HG02840 (cell line): ENCODE data around the gene BBS5.
"Not testable (repeated sequence)": the region's sequence is repeated elsewhere in the genome, so short reads cannot be mapped to it uniquely, and the experiment has no call there.

ENCODE experiments used
- ATAC-seq: cut with Tn5 transposase; IDR thresholded peaks from one replicate; pipeline ENCODE4 v1.9.1; 2021; ENCODE audit warnings: mild to moderate bottlenecking, moderate library complexity, moderate number of reproducible peaks; ENCODE audit not compliant: unreplicated experiment, low FRiP score

BBS5 gene

DNA sequence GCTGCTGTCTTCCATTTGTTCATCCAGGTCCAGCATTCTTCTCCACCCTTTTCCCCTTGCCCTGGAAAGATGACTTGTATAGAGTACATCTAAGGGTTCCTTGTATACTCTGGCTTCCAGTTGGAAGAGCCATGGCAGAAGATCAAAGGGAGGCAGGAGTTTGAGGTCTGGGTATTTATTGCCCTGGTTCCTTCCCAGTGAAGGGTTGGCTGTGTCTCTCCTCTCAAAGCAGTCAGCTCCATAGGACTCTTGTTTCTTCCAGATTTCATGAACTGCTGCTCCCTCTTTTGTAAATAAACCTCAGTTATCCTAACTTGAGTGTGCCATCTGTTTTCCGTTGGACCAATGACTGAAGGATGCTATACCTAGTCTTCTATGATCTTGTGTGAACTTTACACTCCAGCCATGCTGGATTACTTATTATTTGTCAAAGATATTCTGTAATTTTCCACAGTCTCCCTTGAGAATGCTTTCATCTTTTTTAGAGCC is 6.4 kb downstream of the BBS5 start:
- no peak for ATAC-seq

DNA sequence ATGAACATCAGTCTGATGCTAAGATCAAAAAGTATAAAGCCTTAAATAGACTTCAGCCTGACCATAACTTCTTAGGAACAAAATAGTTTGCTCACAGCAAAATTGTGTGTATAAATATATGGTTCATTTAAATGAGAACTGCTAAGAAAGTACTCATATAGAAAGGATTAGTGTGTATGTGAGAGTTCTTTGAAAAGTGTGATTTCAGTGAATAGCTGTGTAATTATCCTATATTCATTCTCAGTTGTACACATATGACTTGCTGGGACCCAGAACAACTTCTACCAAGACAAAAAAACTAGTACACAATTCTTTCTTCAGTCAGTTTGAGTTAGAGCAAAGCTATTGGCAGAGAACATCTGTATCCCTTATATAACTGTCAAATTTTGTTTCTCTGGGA is 7.2 kb downstream of the BBS5 start:
- ATAC-seq = no peak

DNA sequence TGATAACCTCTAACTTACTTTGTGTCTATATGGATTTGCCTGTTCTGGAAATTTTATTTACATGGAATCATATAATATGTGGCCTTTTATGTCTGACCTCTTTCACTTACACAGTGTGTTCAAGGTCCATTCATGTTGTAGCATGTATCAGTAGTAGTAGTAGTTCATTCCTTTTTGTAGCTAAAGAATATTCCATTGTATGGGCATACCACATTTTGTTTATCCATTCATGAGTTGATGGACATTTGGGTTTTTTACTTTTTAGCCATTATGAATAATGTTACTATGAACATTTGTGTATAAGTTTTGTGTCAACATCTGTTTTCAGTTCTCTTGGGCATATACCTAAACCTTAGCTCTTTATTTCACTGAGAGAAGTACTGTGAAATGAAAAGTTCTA is 11.5 kb downstream of the BBS5 start:
- no peak for ATAC-seq

DNA sequence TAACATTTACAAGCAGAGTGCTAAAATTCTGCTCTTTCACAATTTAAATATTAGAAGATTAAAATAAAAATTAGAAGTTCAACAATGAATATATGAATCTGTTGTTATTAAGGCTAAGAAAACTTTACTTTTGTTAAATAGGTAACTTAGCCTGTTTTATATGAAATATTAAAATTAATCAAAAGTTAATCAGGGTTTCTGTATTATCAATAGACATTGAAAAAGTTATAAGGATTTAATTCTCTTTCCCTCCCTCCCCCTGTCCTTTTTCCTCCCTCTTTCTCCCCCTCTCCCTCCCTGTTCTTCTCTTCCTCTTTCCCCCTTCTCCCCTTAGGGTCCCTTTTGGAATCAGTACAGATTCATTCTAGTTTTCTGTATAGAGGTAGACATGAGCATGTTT is 12.1 kb downstream of the BBS5 start:
- ATAC-seq = no peak

DNA sequence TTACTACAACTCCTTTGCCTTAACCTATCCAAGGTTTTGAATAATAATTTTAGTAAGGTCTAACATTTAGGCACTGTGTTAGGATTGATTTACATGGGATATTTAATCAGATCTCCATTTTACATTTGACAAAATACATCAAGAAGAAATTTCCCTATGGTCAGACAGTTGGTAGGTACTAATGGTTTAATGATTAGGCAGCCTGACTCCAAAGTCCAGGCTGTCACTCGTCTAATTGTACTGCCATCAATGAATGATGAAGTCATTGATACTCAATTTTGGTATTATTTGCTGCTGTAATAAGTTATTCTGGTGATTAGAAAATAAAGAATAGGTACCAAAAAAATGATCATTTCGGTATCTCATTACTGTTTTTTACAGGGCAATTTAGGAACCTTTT is 14.1 kb downstream of the BBS5 start:
- ATAC-seq = no peak

DNA sequence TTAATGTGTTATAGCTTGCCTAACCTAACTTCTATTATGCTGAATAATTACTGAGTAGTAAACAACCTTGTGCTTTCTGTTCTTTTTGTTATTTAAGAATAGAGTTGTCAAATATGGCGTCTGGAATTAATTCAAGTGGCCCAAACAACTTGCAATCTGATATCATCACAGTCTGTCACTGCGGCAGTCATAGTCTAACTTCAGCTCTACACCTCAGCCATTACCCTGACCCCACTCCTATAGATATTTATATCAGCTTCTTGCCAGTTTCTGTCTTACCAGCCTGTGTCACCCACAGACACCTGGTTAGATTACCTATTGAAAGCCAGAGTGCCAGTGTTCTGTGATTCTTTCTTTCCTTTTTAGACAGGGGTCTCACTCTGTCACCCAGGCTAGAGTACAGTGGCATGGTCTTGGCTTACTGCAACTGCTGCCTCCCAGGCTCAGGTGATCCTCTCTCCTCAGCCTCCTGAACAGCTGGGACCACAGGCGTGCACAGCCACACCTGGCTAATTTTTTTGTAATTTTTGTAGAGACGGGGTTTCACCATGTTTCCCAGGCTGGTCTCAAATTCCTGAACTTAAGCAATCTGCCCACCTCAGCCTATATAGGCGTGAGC is 16.1 kb downstream of the BBS5 start:
- no peak for ATAC-seq

DNA sequence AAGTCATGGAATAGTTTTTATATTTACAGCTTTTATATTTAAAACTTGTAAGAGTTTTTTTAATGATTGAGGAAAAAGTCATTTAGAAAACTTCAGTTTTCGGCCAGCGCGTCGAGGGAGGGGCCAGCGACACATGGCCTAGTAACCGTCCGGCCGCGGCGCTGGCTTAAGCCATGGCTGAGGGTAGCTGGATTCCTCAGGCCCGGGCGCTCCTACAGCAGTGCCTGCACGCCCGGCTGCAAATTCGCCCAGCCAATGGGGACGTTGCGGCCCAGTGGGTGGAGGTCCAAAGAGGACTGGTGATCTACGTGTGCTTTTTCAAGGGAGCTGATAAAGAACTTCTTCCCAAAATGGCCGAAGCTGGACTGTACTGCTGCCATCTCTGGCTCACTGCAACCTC is 25.4 kb downstream of the BBS5 start:
- ATAC-seq = no peak

DNA sequence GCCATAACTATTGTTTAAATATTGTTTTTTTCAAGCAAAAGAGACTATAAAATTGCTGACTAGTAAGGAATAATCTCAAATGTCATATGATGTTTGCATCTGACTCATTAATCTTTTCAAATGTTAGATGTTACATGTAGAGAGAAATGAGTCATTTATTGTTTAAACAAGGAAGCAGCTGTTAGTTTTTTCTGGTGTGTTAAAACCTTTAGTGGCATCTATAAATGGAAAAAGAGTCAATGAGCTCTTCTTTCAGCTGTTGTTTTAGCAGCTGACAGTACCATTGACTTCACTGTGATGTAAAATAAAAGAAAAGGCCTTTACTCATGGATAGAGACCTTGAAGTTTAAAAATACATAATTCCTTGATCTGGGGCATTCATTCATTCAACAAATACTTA is 28.4 kb downstream of the BBS5 start:
- no peak for ATAC-seq

DNA sequence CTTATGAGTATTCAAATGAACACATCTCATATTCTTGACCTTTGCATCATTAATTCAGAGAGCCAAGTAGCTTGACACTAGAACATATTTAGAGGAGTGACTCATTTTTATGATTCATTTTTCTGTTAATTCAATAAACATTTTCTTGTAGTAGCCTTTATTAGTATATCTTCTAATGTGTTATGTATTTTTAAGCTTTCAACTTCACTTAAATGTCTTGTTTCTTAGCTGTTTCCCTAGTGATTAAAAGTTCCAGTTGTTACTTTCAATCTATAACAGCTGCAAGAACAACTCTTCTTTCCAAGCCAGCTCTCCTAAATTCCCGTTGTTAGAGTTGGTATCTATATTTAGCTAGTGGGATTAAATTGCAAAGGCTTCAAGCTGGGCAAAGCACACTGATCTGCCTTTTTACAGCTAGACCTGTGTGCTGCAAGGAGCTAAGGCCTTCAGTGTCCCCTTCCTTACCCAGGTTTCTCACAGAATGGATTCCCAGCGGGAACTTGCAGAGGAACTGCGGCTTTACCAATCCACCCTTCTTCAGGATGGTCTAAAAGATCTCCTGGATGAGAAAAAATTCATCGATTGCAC is 30.1 kb downstream of the BBS5 start, which contains the start of gene KLHL41:
TSS of gene KLHL41 (plus strand) at position 405 of the 588 bp plus-strand sequence. CDS start at position 482, 77 bp downstream.
- no peak for ATAC-seq

DNA sequence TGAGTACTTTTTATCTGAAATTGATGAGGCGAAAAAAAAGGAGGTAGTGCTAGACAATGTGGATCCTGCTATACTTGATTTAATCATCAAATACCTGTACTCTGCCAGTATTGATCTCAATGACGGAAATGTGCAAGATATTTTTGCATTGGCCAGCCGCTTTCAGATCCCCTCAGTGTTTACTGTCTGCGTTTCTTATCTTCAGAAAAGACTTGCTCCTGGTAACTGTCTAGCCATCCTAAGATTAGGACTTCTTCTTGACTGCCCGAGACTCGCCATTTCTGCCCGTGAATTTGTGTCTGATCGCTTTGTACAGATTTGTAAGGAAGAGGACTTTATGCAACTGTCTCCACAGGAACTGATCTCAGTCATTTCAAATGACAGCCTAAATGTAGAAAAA is 30.7 kb downstream of the BBS5 start:
- ATAC-seq = no peak

DNA sequence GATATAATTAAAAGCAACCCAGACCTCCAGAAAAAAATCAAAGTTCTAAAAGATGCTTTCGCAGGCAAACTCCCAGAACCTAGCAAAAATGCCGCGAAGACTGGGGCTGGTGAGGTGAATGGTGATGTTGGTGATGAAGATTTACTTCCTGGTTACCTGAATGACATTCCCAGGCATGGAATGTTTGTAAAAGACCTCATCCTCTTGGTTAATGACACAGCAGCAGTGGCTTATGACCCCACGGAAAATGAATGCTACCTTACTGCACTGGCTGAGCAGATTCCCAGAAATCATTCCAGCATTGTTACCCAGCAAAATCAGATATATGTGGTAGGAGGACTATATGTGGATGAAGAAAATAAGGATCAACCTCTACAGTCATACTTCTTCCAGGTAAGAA is 31.2 kb downstream of the BBS5 start:
- ATAC-seq = no peak

DNA sequence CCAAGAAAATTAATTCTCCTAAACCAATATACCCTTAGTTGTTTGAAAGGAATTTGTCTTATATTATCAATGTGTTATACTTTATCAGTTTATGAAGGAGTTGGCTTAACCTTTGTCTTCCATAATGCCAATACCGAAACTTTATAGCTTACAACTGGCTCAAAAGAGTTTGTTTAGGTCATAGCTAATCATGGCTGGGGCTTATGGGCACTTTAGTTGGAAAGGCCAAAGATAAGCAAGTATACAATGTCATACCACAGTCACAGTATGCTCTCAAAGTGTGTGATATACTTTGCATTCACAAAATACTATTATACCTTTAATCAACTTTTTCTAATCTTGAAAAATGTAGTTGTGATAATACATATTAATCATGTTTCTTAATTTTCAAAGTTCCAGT is 32.5 kb downstream of the BBS5 start:
- no peak for ATAC-seq

DNA sequence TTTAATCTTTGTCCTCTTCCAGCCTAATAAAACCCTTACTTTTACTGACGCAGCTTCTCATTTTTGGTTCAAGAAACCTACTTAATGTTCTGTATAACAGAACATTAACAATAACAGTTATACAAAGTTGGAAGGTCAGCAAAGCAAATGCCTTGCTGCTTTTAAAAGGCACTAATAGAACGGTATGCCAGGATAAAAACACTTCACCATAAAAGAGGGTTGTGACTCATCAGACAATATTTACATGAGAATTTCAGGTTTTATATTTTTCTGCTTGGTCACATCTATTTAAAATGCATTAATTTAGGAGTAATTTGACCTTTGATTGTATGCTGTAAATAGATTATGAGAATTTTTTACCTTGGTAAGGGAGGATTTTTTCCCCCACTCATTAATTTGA is 33.2 kb downstream of the BBS5 start:
- ATAC-seq = no peak

DNA sequence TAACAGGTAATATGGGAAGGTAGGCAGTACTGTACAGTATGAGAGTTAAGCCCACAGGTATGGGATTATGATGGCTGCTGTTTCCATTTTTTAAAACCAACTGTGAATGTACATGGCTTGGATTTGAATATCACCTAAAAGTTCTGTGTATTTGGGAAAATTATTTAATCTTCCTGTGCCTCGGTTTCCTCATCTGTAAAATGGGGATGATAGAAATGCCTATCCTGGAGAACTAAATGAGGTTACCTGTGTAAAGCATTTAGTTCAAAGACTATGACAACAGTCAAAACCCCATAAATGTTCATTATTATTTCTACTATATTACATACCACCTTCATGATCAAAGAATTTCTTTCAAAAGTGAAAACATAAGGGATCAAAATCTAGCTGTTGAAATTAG is 33.8 kb downstream of the BBS5 start:
- ATAC-seq = no peak

DNA sequence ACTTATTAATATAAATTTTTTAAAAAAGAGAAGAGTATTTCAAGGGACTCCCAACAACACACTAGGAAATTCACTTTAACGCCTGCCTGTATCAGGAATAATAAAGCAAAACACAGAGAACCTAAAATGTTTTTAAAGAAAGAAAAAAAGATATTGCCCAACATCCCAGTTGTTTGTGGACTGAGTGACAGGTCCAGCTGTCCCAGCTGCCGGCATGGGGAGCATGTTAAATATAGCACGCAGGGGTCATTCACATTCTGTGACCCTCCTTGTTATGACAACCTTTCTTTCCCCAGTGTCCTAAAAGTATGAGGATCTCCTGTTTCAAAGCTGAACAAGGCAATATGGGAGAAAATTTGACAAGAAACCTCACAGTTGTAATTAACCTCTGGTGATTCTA is 34.6 kb downstream of the BBS5 start:
- no peak for ATAC-seq

DNA sequence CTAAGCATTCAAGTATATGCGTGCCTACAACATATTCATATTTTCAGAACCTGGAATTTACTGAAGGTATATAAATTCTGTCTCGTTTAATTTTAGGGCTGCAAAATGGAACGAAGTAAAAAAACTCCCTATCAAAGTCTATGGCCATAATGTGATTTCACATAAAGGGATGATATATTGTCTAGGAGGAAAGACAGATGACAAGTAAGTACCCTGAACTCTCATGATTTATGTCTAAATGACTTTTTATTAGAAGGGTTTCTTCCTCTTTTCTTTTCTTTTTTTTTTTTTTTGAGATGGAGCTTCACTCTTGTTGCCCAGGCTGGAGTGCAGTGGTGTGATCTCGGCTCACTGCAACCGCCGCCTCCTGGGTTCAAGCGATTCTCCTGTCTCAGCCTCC is 35.5 kb downstream of the BBS5 start:
- not testable (repeated sequence) for ATAC-seq

DNA sequence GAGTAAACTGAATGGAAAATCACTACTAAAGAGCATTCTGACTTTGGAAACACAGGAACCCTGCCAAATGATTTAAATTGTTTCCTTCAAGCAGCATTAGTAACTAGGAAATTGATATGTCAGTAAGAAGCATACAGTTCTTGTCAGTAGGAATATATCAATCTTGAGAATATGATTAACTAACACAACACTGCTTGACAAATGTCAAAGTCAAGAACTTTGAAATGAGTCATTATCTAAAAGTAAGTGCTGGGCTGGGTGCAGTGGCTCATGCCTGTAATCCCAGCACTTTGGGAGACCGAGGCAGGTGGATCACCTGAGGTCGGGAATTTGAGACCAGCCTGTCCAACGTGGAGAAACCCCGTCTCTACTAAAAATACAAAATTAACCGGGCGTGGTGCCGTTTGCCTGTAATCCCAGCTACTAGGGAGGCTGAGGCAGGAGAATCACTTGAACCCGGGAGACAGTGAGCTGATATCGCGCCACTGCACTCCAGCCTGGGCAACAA is 37.2 kb downstream of the BBS5 start:
- not testable (repeated sequence) for ATAC-seq

DNA sequence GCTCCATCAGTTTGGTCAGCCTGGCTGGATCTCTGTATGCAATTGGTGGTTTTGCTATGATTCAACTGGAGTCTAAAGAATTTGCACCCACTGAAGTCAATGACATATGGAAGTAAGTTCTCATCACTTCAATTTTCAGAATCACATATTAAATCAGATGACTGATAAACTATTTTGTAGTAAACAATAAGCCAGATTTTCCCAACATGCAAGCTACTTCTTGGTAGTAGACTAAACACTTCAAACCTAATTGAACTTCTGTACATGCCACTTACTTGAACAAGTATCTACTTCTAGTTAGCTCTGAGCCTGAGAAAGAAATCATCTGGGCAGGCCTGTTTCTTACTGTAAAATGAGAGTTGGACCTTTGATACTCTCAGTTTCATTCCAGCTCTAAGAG is 41.6 kb downstream of the BBS5 start:
- ATAC-seq = no peak

DNA sequence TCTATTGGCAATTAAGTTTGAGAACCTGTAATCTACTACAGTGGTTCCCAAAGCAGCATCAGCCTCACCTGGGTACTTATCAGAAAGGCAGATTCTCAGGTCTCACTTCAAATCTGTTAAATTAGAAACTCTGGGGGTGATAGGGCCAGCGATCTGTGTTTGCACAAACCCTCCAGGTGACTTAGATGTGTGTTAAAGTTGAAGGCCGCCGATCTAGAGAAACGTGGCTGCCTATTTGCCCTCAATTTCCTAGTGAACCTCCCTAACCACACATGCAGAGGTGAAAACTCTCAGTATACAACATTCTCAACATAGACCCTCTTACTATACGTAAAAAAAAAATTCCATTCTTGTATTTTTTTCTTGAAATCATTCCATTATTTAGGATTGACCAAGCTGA is 44.4 kb downstream of the BBS5 start:
- ATAC-seq = no peak

DNA sequence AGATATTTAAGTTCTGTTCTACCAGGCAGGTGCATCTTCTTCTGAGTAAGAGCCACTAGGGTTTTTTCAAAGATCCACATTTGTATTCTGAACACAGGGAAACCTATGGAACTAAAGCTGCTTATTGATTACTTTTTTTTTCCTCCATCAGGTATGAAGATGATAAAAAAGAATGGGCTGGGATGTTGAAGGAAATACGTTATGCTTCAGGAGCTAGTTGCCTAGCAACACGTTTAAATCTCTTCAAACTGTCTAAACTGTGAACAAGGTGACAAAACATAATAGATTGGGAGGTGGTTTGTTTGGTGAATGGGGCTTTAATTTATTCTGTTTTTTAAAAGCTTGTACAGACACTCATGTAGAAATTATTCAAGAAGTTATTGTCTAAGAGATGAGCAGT is 46.1 kb downstream of the BBS5 start:
- ATAC-seq = no peak

DNA sequence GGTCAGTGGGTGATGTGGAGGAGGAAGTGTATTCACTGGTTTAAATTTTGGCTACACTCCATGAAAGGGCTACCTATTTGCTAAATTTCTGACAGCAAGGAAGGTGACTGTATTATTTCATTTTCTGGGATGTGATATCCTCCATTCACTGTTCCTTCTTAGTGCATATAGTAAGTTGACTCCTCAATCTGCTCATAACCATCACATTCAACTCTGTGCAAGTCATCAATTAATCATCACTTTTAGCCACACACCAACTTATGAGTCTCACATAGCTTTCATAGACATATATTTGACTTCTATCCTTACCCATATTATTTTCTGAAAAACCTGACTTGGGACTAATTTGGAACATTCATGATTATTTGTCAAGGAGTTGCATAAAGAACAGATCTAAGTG is 47.2 kb downstream of the BBS5 start:
- ATAC-seq = no peak

DNA sequence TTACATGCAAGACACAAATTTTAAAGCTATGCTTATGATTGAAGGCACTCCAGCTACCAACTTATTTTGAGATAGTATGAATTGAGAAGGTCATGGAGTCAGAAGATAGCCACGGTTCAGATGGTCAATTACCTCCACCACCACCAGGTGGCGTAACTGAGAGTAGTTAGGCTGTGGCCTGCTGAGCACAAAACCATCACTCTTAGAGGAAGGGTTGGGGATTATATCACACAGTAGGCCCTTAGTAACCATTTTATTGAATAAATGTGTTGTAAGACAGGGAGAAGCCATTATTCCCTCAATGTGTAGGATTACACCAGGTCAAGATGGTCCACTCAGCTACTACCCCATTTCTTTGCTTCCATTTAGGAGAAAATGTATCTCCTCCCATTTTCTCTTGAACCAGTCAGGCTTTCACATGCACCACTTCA is 49.0 kb downstream of the BBS5 start:
- ATAC-seq = no peak
